Activated CD8-positive, alpha-beta memory T cell treated with anti-CD3 and anti-CD28 coated beads for 36 hours (primary cell): ENCODE results near the gene CTBP1. TPM values are rescaled to one million over a fixed set of nuclear protein-coding genes. Genes with fewer than 3 reads are reported as not detected.

Experiments used
- CTCF ChIA-PET: fragments of 350-600 bp; sonication (Branson Sonifier 250); formaldehyde crosslinking; loops from one replicate; lab custom pipeline; 2021; ENCODE audit warnings: antibody characterized with exemption; lab: Charles Lee
- POLR2A ChIA-PET: fragments of 350-600 bp; sonication (Branson Sonifier 250); formaldehyde crosslinking; loops from one replicate; lab custom pipeline; 2021; ENCODE audit warnings: antibody characterized with exemption; lab: Charles Lee
- total RNA-seq, 2 experiments: library from RNA; stranded (reverse); gene quantifications; one replicate each; pipeline ENCODE4 v1.2.3, GENCODE V29; 2021

CTBP1 gene
- total RNA-seq, 2 experiments from 2014 or later: 129 to 133 TPM

- ChIA-PET POLR2A (interaction anchor here (0.7 to 1.8 kb wide), 6 partner anchors 20 to 590 kb away, joined by 3 to 11 read pairs (median 3); partner anchors contain the start of gene IDUA), CTCF (interaction anchor here (0.5 to 2.3 kb wide), 4 partner anchors 21 to 60 kb away, joined by 3 to 6 read pairs (median 5); no protein-coding TSS in a partner anchor)
Observed at GRCh38 chr4:1288786-1289185, 39.9 kb upstream of the CTBP1 start.

GRCh38 chr4:1285790-1286553 lies 37.0 kb upstream of the CTBP1 start:
- CTCF ChIA-PET: interaction anchor here (0.6 to 2.5 kb wide), 6 partner anchors 8 to 263 kb away, joined by 3 to 9 read pairs (median 4); no protein-coding TSS in a partner anchor
- POLR2A ChIA-PET: no interaction called here

- ChIA-PET CTCF (interaction anchor here (0.9 to 2.5 kb wide), 5 partner anchors 9 to 262 kb away, joined by 3 to 9 read pairs (median 4); no protein-coding TSS in a partner anchor), POLR2A (interaction anchor here (0.6 kb wide), 1 partner anchor 325 kb away, joined by 3 read pairs; no protein-coding TSS in a partner anchor)
Observed at GRCh38 chr4:1285151-1285789, 36.3 kb upstream of the CTBP1 start.

- POLR2A ChIA-PET: no interaction called here
Observed at GRCh38 chr4:1283711-1284110, 34.8 kb upstream of the CTBP1 start.

GRCh38 chr4:1279253-1279652 lies 30.3 kb upstream of the CTBP1 start:
- CTCF ChIA-PET: no interaction called here
- POLR2A ChIA-PET: no interaction called here

More at GRCh38 chr4:1283711-1284110, 34.8 kb upstream of the CTBP1 start:
- CTCF ChIA-PET: interaction anchor here (1.8 kb wide), 1 partner anchor 153 kb away, joined by 4 read pairs; no protein-coding TSS in a partner anchor

- ChIA-PET POLR2A (no interaction called here), CTCF (interaction anchor here (1.0 to 1.4 kb wide), 3 partner anchors 10 to 146 kb away, joined by 3 to 5 read pairs (median 5); no protein-coding TSS in a partner anchor)
Observed at GRCh38 chr4:1277667-1278665, 29.0 kb upstream of the CTBP1 start.

GRCh38 chr4:1276984-1277383 lies 28.1 kb upstream of the CTBP1 start:
- ChIA-PET POLR2A (no interaction called here), CTCF (no interaction called here)

- ChIA-PET CTCF (no interaction called here), POLR2A (no interaction called here)
Observed at GRCh38 chr4:1274871-1275270, 25.9 kb upstream of the CTBP1 start.

- ChIA-PET POLR2A (no interaction called here), CTCF (no interaction called here)
Observed at GRCh38 chr4:1271686-1272085, 22.8 kb upstream of the CTBP1 start.

GRCh38 chr4:1269209-1269608 lies 20.3 kb upstream of the CTBP1 start:
- CTCF ChIA-PET: interaction anchor here (0.8 to 2.8 kb wide), 3 partner anchors 12 to 102 kb away, joined by 3 to 18 read pairs (median 13); no protein-coding TSS in a partner anchor
- POLR2A ChIA-PET: no interaction called here

- ChIA-PET POLR2A (interaction anchor here (0.6 to 1.0 kb wide), 3 partner anchors 9 to 23 kb away, joined by 3 read pairs; partner anchors contain the start of gene MAEA), CTCF (interaction anchor here (1.1 to 2.8 kb wide), 15 partner anchors 10 to 138 kb away, joined by 3 to 22 read pairs (median 6); partner anchors contain the start of genes CTBP1 and MAEA)
Observed at GRCh38 chr4:1266881-1267763, 18.2 kb upstream of the CTBP1 start.

GRCh38 chr4:1265351-1265750 lies 16.4 kb upstream of the CTBP1 start:
- POLR2A ChIA-PET: no interaction called here
- CTCF ChIA-PET: interaction anchor here (1.1 kb wide), 1 partner anchor 49 kb away, joined by 4 read pairs; no protein-coding TSS in a partner anchor

GRCh38 chr4:1264942-1265341 lies 16.0 kb upstream of the CTBP1 start:
- CTCF ChIA-PET: interaction anchor here (1.5 kb wide), 1 partner anchor 143 kb away, joined by 3 read pairs; no protein-coding TSS in a partner anchor
- POLR2A ChIA-PET: no interaction called here

GRCh38 chr4:1261107-1261928 lies 12.4 kb upstream of the CTBP1 start:
- POLR2A ChIA-PET: no interaction called here
- CTCF ChIA-PET: no interaction called here

- ChIA-PET CTCF (no interaction called here), POLR2A (no interaction called here)
Observed at GRCh38 chr4:1260418-1261106, 11.6 kb upstream of the CTBP1 start.

GRCh38 chr4:1259966-1260365 lies 11.0 kb upstream of the CTBP1 start:
- ChIA-PET CTCF (no interaction called here), POLR2A (no interaction called here)
